SU-DHL-6 (cell line): ENCODE results near the gene CTDSPL.

Experiments
- H2AFZ ChIP-seq: fragments of 200-600 bp; sonication (generic); 2 replicates; pipeline ENCODE4 v1.6.1; 2014; ENCODE audit warnings: low read depth, mild to moderate bottlenecking, moderate library complexity, mixed read lengths, antibody characterized with exemption, low read length; ENCODE audit not compliant: severe bottlenecking
- H3F3A ChIP-seq: fragments of 200-600 bp; shearing (Covaris generic); 2 replicates; pipeline ENCODE4 v1.6.0; 2016; ENCODE audit warnings: antibody characterized with exemption, mild to moderate bottlenecking; ENCODE audit not compliant: insufficient read depth
- H3K27ac ChIP-seq: fragments of 200-600 bp; sonication (generic); 2 replicates; pipeline ENCODE4 v1.5.1; 2016; ENCODE audit warnings: low read depth, mild to moderate bottlenecking, low read length, moderate library complexity, mixed read lengths
- H3K27me3 ChIP-seq: fragments of 200-600 bp; sonication (generic), shearing (Covaris generic); 2 replicates; pipeline ENCODE4 v1.6.0; 2014; ENCODE audit warnings: mild to moderate bottlenecking, low read length
- H3K36me3 ChIP-seq: fragments of 200-600 bp; sonication (generic); 2 replicates; pipeline ENCODE4 v1.6.1; 2014; ENCODE audit warnings: mild to moderate bottlenecking, low read length, mixed read lengths
- H3K4me2 ChIP-seq: fragments of 300-600, 200-600 bp; shearing (Covaris generic), sonication (generic); 2 replicates; pipeline ENCODE4 v1.6.0; 2014; ENCODE audit warnings: low read length, low read depth, mild to moderate bottlenecking; ENCODE audit not compliant: poor library complexity, severe bottlenecking
- H3K4me3 ChIP-seq: fragments of 200-600 bp; sonication (generic); 2 replicates; pipeline ENCODE4 v1.5.1; 2014; ENCODE audit warnings: antibody characterized with exemption, low read length, mild to moderate bottlenecking, mixed read lengths; ENCODE audit not compliant: insufficient read depth, poor library complexity, severe bottlenecking
- H3K79me2 ChIP-seq: fragments of 200-600 bp; sonication (generic); 2 replicates; pipeline ENCODE4 v1.6.1; 2014; ENCODE audit warnings: mild to moderate bottlenecking, low read length, moderate library complexity; ENCODE audit not compliant: insufficient read depth
- H3K9ac ChIP-seq: fragments of 200-600 bp; sonication (generic); 2 replicates; pipeline ENCODE4 v1.7.0; 2014; ENCODE audit warnings: mild to moderate bottlenecking, low read length
- H3K9me2 ChIP-seq: fragments of 200-600 bp; sonication (generic); replicated peaks from 2 replicates; pipeline ENCODE4 v1.6.1; 2014; ENCODE audit warnings: low read length; ENCODE audit not compliant: insufficient read depth
- H3K9me3 ChIP-seq: fragments of 200-600 bp; sonication (generic); 2 replicates; pipeline ENCODE4 v1.6.1; 2014; ENCODE audit warnings: low read length, mixed read lengths; ENCODE audit not compliant: insufficient read depth
- H4K20me1 ChIP-seq: fragments of 200-600 bp; sonication (generic); 2 replicates; pipeline ENCODE4 v1.6.1; 2014; ENCODE audit warnings: low read depth, mild to moderate bottlenecking, antibody characterized with exemption, low read length, moderate library complexity, mixed read lengths
- CTCF ChIP-seq: fragments of 200-600 bp; sonication (generic); IDR thresholded peaks from one replicate; pipeline ENCODE4 v1.5.1; 2017; ENCODE audit warnings: antibody characterized with exemption, mild to moderate bottlenecking, low read length, moderate library complexity; ENCODE audit not compliant: insufficient read depth, poor library complexity, severe bottlenecking
- EZH2phosphoT487 ChIP-seq: fragments of 200-600 bp; sonication (generic), shearing (Covaris generic); conservative IDR thresholded peaks from 2 replicates; pipeline ENCODE4 v1.6.1; 2018; ENCODE audit warnings: mild to moderate bottlenecking, antibody characterized with exemption, low read length, moderate library complexity, mixed read lengths

CTDSPL gene

GRCh38 chr3:37957539-37957936 is 95.9 kb downstream of the CTDSPL start:
- TF ChIP-seq EZH2phosphoT487 (no peak), CTCF (no peak)

GRCh38 chr3:37961622-37962431 is 100.1 kb downstream of the CTDSPL start:
- TF ChIP-seq EZH2phosphoT487: no peak
- TF ChIP-seq CTCF: no peak
- H2AFZ ChIP-seq: no peak overlapping the region
- H4K20me1 ChIP-seq: no peaks in the 10 kb centered on the region
- H3K27ac ChIP-seq: no peak overlapping the region
- no peaks in the 10 kb centered on the region for H3K27me3 ChIP-seq
- H3K4me2 ChIP-seq: no peak overlapping the region
- H3K36me3 ChIP-seq: no peaks in the 10 kb centered on the region
- no peaks in the 10 kb centered on the region for H3K9me2 ChIP-seq
- no peaks in the 10 kb centered on the region for H3K9me3 ChIP-seq
- no peaks in the 10 kb centered on the region for H3K79me2 ChIP-seq
- no peak overlapping the region for H3K9ac ChIP-seq
- H3F3A ChIP-seq: no peaks in the 10 kb centered on the region
- H3K4me3 ChIP-seq: no peak overlapping the region

More at GRCh38 chr3:37957539-37957936, 95.9 kb downstream of the CTDSPL start:
- H3K27ac ChIP-seq: no peak overlapping the region
- no peaks in the 10 kb centered on the region for H3K9me2 ChIP-seq
- no peaks in the 10 kb centered on the region for H3F3A ChIP-seq
- no peak overlapping the region for H3K4me3 ChIP-seq
- no peaks in the 10 kb centered on the region for H4K20me1 ChIP-seq
- no peak overlapping the region for H3K4me2 ChIP-seq
- no peak overlapping the region for H3K9ac ChIP-seq
- H3K36me3 ChIP-seq: no peaks in the 10 kb centered on the region
- no peak overlapping the region for H2AFZ ChIP-seq
- H3K27me3 ChIP-seq: no peaks in the 10 kb centered on the region
- no peaks in the 10 kb centered on the region for H3K79me2 ChIP-seq
- H3K9me3 ChIP-seq: no peaks in the 10 kb centered on the region

- H3K9me2 ChIP-seq: no peaks in the 10 kb centered on the region
- H3K9ac ChIP-seq: no peak overlapping the region
- no peak overlapping the region for H3K27ac ChIP-seq
- H3K36me3 ChIP-seq: no peaks in the 10 kb centered on the region
- H3K4me3 ChIP-seq: no peak overlapping the region
- TF ChIP-seq CTCF (no peak), EZH2phosphoT487 (no peak)
- H3K79me2 ChIP-seq: no peaks in the 10 kb centered on the region
- no peaks in the 10 kb centered on the region for H3K9me3 ChIP-seq
- no peak overlapping the region for H3K4me2 ChIP-seq
- no peaks in the 10 kb centered on the region for H3K27me3 ChIP-seq
- no peaks in the 10 kb centered on the region for H3F3A ChIP-seq
- H4K20me1 ChIP-seq: no peaks in the 10 kb centered on the region
- H2AFZ ChIP-seq: no peak overlapping the region
Observed at GRCh38 chr3:37963016-37963415, 101.3 kb downstream of the CTDSPL start.
